HEK293 (cell line): Measurements from ENCODE around the gene UBE2D2.
"Not testable (repeated sequence)": the region's sequence is repeated elsewhere in the genome, so short reads cannot be mapped to it uniquely, and the experiment has no call there.

Experiments
- CTCF ChIA-PET: fragments of 350-600 bp; formaldehyde crosslinking; extraction: SDS; loops from one replicate; lab custom pipeline; 2021; ENCODE audit warnings: antibody characterized with exemption; lab: Yijun Ruan, JAX
- POLR2A ChIA-PET: fragments of 300-600 bp; formaldehyde crosslinking; extraction: SDS; loops from one replicate; lab custom pipeline; 2020; ENCODE audit warnings: antibody characterized with exemption, inconsistent platforms; lab: Yijun Ruan, JAX
- H3K27ac ChIP-seq: fragments of 200-500 bp; sonication (Bioruptor generic); 2 replicates; pipeline ENCODE4 v1.5.1; 2014; ENCODE audit warnings: low read depth, low read length, control low read depth, inconsistent platforms; ENCODE audit errors: extremely low read depth
- H3K36me3 ChIP-seq, 2 experiments: fragments of 200-500 bp in 1 of 2; sonication (Bioruptor generic) in 1 of 2; 1 replicate in 1 of 2; 2 replicates in 1 of 2; pipeline ENCODE4 v1.5.1; 2014 to 2017; ENCODE audit warnings: inconsistent platforms in 2 of 2, low read length in 2 of 2; ENCODE audit not compliant: control insufficient read depth in 2 of 2, insufficient read depth in 1 of 2
- H3K4me1 ChIP-seq: fragments of 200-500 bp; sonication (Bioruptor generic); 2 replicates; pipeline ENCODE4 v1.5.1; 2014; ENCODE audit warnings: mild to moderate bottlenecking, low read length, inconsistent platforms; ENCODE audit not compliant: control insufficient read depth, insufficient read depth
- H3K4me3 ChIP-seq: 2 replicates; pipeline ENCODE4 v1.5.1; 2011; ENCODE audit warnings: low read depth, mild to moderate bottlenecking, control low read depth, low read length, moderate library complexity
- H3K9me3 ChIP-seq: fragments of 200-500 bp; sonication (Bioruptor generic); 2 replicates; pipeline ENCODE4 v1.5.1; 2014; ENCODE audit warnings: low read depth, low read length, inconsistent platforms; ENCODE audit not compliant: control insufficient read depth, insufficient read depth
- AEBP2 ChIP-seq: fragments of 450-650 bp; formaldehyde crosslinking; IDR thresholded peaks from 2 replicates; pipeline ENCODE4 v1.5.1; 2016; ENCODE audit warnings: missing biosample characterization, missing genetic modification characterization, borderline replicate concordance
- ATF2 ChIP-seq: fragments of 450-650 bp; formaldehyde crosslinking; IDR thresholded peaks from 2 replicates; pipeline ENCODE4 v1.5.1; 2016; ENCODE audit warnings: missing biosample characterization, missing genetic modification characterization, low read depth
- PRDM10 ChIP-seq: fragments of 450-650 bp; formaldehyde crosslinking; IDR thresholded peaks from 2 replicates; pipeline ENCODE4 v1.5.1; 2016; ENCODE audit warnings: missing biosample characterization, missing genetic modification characterization
- SP2 ChIP-seq: fragments of 450-650 bp; formaldehyde crosslinking; IDR thresholded peaks from 2 replicates; pipeline ENCODE4 v1.5.1; 2016; ENCODE audit warnings: missing biosample characterization, missing genetic modification characterization
- ZNF133 ChIP-seq: fragments of 450-650 bp; formaldehyde crosslinking; IDR thresholded peaks from 2 replicates; pipeline ENCODE4 v1.5.1; 2016; ENCODE audit warnings: missing biosample characterization, missing genetic modification characterization
- ZNF19 ChIP-seq: fragments of 450-650 bp; formaldehyde crosslinking; IDR thresholded peaks from 2 replicates; pipeline ENCODE4; 2016; ENCODE audit warnings: missing biosample characterization, missing genetic modification characterization, low read depth
- ZNF366 ChIP-seq: fragments of 450-650 bp; formaldehyde crosslinking; conservative IDR thresholded peaks from 2 replicates; pipeline ENCODE4 v1.5.1; 2016; ENCODE audit warnings: missing biosample characterization, missing genetic modification characterization
- ZNF621 ChIP-seq: fragments of 450-650 bp; formaldehyde crosslinking; IDR thresholded peaks from 2 replicates; pipeline ENCODE4 v1.5.1; 2017; ENCODE audit warnings: missing biosample characterization, missing genetic modification characterization

Gene UBE2D2

GRCh38 chr5:139530079-139530478, 31.1 kb upstream of the UBE2D2 start:
- peak; percentile 93 for TF ChIP-seq ZNF133
- POLR2A ChIA-PET: interaction anchor here (0.9 kb wide), 1 partner anchor 11 kb away, joined by 4 read pairs; no protein-coding TSS in a partner anchor

GRCh38 chr5:139531772-139532169, 29.4 kb upstream of the UBE2D2 start:
- CTCF ChIA-PET: interaction anchor here (1.3 kb wide), 1 partner anchor 14 kb away, joined by 7 read pairs; no protein-coding TSS in a partner anchor
- no peaks in the 10 kb centered on the region for H3K9me3 ChIP-seq
- no peak overlapping the region for H3K27ac ChIP-seq
- H3K36me3 ChIP-seq: no peaks in the 10 kb centered on the region
- no peaks in the 10 kb centered on the region for H3K4me1 ChIP-seq
- TF ChIP-seq PRDM10 (tag by site-specific recombination): 0 out of 2 replicates have a peak, but pooled peaks have one; percentile 9
- TF ChIP-seq ATF2: peak; percentile 23; the same call in 1 of the 2 replicates
- no peak for TF ChIP-seq ZNF621 (tag by site-specific recombination)
- TF ChIP-seq, all 188 proteins: peak for 2
- POLR2A ChIA-PET: interaction anchor here (0.7 kb wide), 1 partner anchor 18 kb away, joined by 3 read pairs; no protein-coding TSS in a partner anchor
- no peak overlapping the region for H3K4me3 ChIP-seq

More at GRCh38 chr5:139530079-139530478, 31.1 kb upstream of the UBE2D2 start:
- not testable (repeated sequence) for H3K4me1 ChIP-seq, H3K36me3 ChIP-seq, H3K4me3 ChIP-seq, H3K27ac ChIP-seq, H3K9me3 ChIP-seq
- CTCF ChIA-PET: interaction anchor here (0.7 to 1.1 kb wide), 2 partner anchors 15 to 297 kb away, joined by 3 to 5 read pairs; no protein-coding TSS in a partner anchor

GRCh38 chr5:139543423-139543991, 17.6 kb upstream of the UBE2D2 start:
- H3K9me3 ChIP-seq: no peaks in the 10 kb centered on the region; the same call in 1 of the 2 replicates
- CTCF ChIA-PET: interaction anchor here (0.6 to 0.7 kb wide), 3 partner anchors 148 to 426 kb away, joined by 3 to 4 read pairs (median 3); no protein-coding TSS in a partner anchor
- H3K4me1 ChIP-seq: no peaks in the 10 kb centered on the region
- no peak overlapping the region for H3K4me3 ChIP-seq
- POLR2A ChIA-PET: no interaction called here
- no peak overlapping the region for H3K27ac ChIP-seq
- H3K36me3 ChIP-seq: no peaks in the 10 kb centered on the region
- TF ChIP-seq AEBP2 (tag by site-specific recombination): no peak
- no peak for TF ChIP-seq ZNF19
- TF ChIP-seq SP2 (tag by site-specific recombination): 0 out of 2 replicates have a peak, but pooled peaks have one; percentile 15

- CTCF ChIA-PET, POLR2A ChIA-PET, H3K4me3 ChIP-seq, H3K36me3 ChIP-seq, H3K27ac ChIP-seq, H3K4me1 ChIP-seq, H3K9me3 ChIP-seq: not testable (repeated sequence)
- TF ChIP-seq ZNF366: peak; percentile 86
Measured at GRCh38 chr5:139546593-139546992, 14.5 kb upstream of the UBE2D2 start.
